Cardiac muscle cell (in vitro differentiated cells and primary cell): ENCODE data around the gene SATB1. TPM values are rescaled to one million over a fixed set of nuclear protein-coding genes. Genes with fewer than 3 reads are reported as not detected.

Experiments
- DNase-seq, 2 donors: peaks; one replicate each; pipeline versions ENCODE4 v3.0.0 to v3.0.0-alpha.2; 2010 to 2017; ENCODE audit warnings: low read depth in 1 of 2, low spot score in 1 of 2
- H3K27ac ChIP-seq: fragments of 200-600 bp; sonication (generic); 2 replicates; pipeline ENCODE4 v1.5.1; 2016
- H3K27me3 ChIP-seq: fragments of 200-600 bp; sonication (generic); 2 replicates; pipeline ENCODE4 v1.6.0; 2016; ENCODE audit warnings: control low read depth
- H3K36me3 ChIP-seq: fragments of 200-600 bp; sonication (generic); 2 replicates; pipeline ENCODE4 v1.5.1; 2016; ENCODE audit warnings: control low read depth
- H3K4me1 ChIP-seq: fragments of 200-600 bp; sonication (generic); 2 replicates; pipeline ENCODE4 v1.8.1; 2017; ENCODE audit warnings: low read depth, mild to moderate bottlenecking, mixed run types
- H3K4me3 ChIP-seq: fragments of 200-600 bp; sonication (generic); 2 replicates; pipeline ENCODE4 v1.5.1; 2016; ENCODE audit warnings: mild to moderate bottlenecking
- H3K9me3 ChIP-seq: fragments of 200-600 bp; sonication (generic); 2 replicates; pipeline ENCODE4 v1.5.1; 2017; ENCODE audit warnings: low read depth, mild to moderate bottlenecking, control low read depth
- polyA plus RNA-seq: library from polyadenylated mRNA; unstranded; fragments of >200 nt; fragmentation: Nextera tagmentation; extraction: Ambion mirVana; gene quantifications from 2 replicates; pipeline ENCODE4 v1.2.1, GENCODE V29; 2016
- total RNA-seq: library from RNA; depleted of rRNA; stranded (reverse); fragments of >200 nt; gene quantifications from 2 replicates; pipeline ENCODE4 v1.2.3, GENCODE V29; 2016
- TF ChIP-seq, protein P1 (sequence below): IDR thresholded peaks from 2 replicates; pipeline ENCODE4 v1.5.1; 2012; ENCODE audit warnings: low read depth, mild to moderate bottlenecking, low read length

Gene SATB1
- total and polyA plus RNA-seq, 2 experiments from 2014 or later = 15.9 to 52.2 TPM

DNA sequence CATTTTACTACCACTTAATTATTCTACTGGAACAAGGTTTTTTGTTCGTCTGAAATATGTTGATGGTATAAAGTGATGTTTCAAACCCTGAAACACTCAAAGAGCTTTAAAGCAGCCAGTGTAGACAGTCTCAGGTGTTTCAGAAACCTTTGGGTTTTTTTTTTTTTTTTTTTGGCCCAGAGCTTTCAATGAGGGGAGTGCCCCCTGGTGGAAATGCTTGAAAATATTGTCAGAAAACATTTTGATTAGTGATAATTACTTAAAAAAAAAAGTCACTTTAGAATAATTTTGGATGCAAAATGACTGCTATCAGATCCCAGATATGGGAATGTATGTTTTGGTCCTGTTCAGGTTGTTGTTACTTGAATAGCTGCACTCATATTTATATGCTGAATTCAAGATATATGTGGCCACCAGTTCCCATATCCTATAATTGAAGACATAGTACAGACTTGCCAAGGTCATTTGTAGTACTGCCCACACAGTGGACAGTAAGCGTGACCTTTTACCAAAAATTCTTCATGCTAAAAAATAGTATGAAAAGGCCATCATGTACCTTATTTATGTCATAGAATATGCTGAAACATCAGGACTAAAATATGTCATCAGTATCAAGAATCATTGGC lies 35.9 kb downstream of the SATB1 start:
- Histone ChIP-seq H3K36me3 (peaks cover 10% of the 10 kb centered on the region), H3K9me3 (no peaks in the 10 kb centered on the region), H3K27ac (no peak overlapping the region), H3K4me1 (peaks cover 16% of the 10 kb centered on the region), H3K4me3 (no peak overlapping the region), H3K27me3 (no peaks in the 10 kb centered on the region)
- TF ChIP-seq, protein P1, sequence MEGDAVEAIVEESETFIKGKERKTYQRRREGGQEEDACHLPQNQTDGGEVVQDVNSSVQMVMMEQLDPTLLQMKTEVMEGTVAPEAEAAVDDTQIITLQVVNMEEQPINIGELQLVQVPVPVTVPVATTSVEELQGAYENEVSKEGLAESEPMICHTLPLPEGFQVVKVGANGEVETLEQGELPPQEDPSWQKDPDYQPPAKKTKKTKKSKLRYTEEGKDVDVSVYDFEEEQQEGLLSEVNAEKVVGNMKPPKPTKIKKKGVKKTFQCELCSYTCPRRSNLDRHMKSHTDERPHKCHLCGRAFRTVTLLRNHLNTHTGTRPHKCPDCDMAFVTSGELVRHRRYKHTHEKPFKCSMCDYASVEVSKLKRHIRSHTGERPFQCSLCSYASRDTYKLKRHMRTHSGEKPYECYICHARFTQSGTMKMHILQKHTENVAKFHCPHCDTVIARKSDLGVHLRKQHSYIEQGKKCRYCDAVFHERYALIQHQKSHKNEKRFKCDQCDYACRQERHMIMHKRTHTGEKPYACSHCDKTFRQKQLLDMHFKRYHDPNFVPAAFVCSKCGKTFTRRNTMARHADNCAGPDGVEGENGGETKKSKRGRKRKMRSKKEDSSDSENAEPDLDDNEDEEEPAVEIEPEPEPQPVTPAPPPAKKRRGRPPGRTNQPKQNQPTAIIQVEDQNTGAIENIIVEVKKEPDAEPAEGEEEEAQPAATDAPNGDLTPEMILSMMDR = peak; percentile 64
- DNase-seq = peak; percentile 23 to 45

DNA sequence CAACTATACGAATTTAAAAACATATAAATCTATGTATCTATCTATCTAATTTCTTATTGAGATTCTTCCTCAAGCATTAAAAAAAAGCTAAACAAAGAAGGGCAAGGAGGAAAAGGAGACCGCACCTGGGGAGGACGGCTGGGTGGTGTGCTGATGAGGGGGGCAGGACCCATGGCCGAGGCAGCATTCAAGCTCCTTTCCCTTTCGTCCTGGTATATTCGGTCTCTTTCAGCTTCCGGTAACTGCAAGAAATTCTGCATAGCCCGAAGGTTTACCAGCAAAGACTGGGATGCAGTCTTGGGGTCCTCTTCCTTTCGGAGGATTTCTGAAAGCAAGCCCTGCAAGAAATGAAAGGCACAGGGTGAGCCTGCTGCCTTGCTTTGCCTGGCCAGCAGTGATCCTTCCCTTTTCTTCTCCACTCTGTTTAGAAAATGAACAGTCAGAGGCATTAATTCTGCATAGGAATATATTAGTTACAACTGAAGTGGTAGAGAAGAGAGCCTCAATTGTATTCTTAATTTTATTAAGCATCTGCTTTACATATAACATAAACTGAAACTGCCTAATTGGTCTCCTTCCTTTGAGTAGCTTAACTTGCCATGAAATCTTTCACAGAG lies 38.8 kb downstream of the SATB1 start:
- Histone ChIP-seq H3K4me1 (peaks cover 16% of the 10 kb centered on the region), H3K4me3 (no peak overlapping the region), H3K36me3 (peaks cover 7% of the 10 kb centered on the region), H3K9me3 (no peaks in the 10 kb centered on the region), H3K27me3 (no peaks in the 10 kb centered on the region), H3K27ac (no peak overlapping the region)
- DNase-seq = no peak
- TF ChIP-seq, protein P1 = no peak

DNA sequence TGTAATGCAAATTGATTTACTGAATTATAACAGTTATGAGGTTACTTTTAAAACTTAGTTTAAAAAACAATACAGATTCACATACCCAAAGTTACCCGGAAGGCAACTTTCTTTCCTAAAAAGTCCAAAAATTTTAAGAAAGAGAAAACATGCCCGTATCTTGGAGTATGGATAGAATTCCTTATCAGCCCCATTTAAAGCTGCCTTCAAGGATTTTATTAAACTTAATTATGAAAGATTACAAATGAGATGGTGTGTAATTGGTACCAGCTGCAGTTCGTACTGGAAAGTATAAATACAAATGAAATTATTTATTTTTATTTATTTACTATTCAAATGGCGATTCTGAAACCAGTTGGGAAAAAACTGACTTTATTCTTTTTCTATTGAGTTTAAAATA lies 39.4 kb downstream of the SATB1 start:
- Histone ChIP-seq H3K9me3 (no peaks in the 10 kb centered on the region), H3K36me3 (peaks cover 7% of the 10 kb centered on the region), H3K27ac (no peak overlapping the region), H3K4me3 (no peak overlapping the region), H3K27me3 (no peaks in the 10 kb centered on the region), H3K4me1 (peaks cover 15% of the 10 kb centered on the region)
- TF ChIP-seq, protein P1 = no peak
- no peak for DNase-seq

DNA sequence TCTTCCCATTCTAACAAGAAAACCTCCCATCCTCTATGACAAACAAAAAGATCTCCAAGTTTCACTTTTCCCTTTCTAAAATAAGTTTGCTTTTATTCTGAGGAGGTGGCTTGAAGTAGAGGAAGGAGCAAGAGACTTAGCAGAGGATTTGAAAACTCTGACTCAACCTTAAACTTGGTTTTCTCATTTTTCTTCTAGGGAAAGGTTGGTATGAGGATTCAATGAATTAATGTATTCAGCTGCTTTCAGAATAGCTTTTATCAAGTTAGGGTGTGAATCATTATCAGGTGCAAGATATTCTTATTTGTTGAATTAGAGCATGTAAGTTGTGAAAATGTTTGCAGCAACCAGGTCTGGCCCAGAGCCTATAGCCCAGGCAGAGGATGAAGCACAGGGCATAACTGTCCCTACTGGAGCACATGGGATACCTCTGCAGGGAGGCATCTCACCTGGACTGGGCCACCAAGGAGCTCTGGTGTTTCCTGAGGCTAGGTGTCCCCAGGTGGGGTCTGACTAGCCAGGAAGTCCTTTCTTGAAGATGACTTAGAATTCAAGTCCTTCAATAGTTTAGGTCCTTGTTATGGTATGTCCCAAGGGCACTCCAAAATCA lies 42.3 kb downstream of the SATB1 start:
- TF ChIP-seq, protein P1 = no peak
- H3K27ac ChIP-seq = no peak overlapping the region
- H3K36me3 ChIP-seq = peaks cover 9% of the 10 kb centered on the region
- no peak for DNase-seq
- H3K27me3 ChIP-seq = no peaks in the 10 kb centered on the region
- no peaks in the 10 kb centered on the region for H3K9me3 ChIP-seq
- H3K4me1 ChIP-seq = no peaks in the 10 kb centered on the region
- H3K4me3 ChIP-seq = no peak overlapping the region

DNA sequence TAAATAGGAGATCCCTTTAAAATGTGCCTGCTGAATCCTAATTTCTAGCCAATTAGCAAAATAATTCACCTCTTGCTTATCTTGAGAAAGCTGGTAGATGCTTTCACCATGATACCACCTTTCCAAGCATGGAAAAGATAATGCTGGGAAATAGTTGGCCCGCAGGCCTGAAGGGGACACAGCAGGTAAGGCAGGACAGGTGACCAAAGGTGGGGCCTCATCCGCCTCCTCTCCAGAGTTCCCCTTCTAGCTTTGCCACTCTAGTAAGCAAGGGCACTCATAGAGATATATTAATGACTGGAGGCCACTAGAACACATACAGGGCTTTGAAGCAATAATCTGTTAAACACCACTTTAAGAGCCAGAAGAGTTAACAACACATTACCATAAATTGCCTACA lies 45.5 kb downstream of the SATB1 start:
- TF ChIP-seq, protein P1 = no peak

More for the DNA sequence above, 45.5 kb downstream of the SATB1 start:
- Histone ChIP-seq H3K27ac (no peak overlapping the region), H3K27me3 (no peaks in the 10 kb centered on the region), H3K4me1 (no peaks in the 10 kb centered on the region), H3K9me3 (no peaks in the 10 kb centered on the region), H3K4me3 (no peak overlapping the region), H3K36me3 (peaks cover 13% of the 10 kb centered on the region)
- no peak for DNase-seq
